Bronchial epithelial cell (primary cell): Measurements from ENCODE around the gene AZIN2. TPM values are rescaled to one million over a fixed set of nuclear protein-coding genes. Genes with fewer than 3 reads are reported as not detected.
"Not testable (repeated sequence)": the region's sequence is repeated elsewhere in the genome, so short reads cannot be mapped to it uniquely, and the experiment has no call there.

Source experiments
- DNase-seq: peaks from one replicate; pipeline ENCODE4 v3.0.0-alpha.2; 2010; ENCODE audit warnings: low read depth
- FAIRE-seq: peaks from 2 replicates; lab custom pipeline; 2011; peaks lifted over from hg19 to GRCh38; lab: Jason Lieb, UNC
- H3K27me3 ChIP-seq: 2 replicates; pipeline ENCODE4 v1.5.1; 2011; ENCODE audit warnings: low read length; ENCODE audit not compliant: control insufficient read depth, insufficient read depth
- H3K36me3 ChIP-seq: 2 replicates; pipeline ENCODE4 v1.5.1; 2011; ENCODE audit warnings: low read length; ENCODE audit not compliant: control insufficient read depth, insufficient read depth
- H3K4me3 ChIP-seq: 2 replicates; pipeline ENCODE4 v1.5.1; 2011; ENCODE audit warnings: mild to moderate bottlenecking, low read depth, low read length, control low read depth
- CTCF ChIP-seq: IDR thresholded peaks from 2 replicates; pipeline ENCODE4 v1.5.1; 2011; ENCODE audit warnings: mild to moderate bottlenecking, moderate library complexity, low read length, control low read depth, inconsistent platforms; ENCODE audit not compliant: insufficient read depth, severe bottlenecking
- total RNA-seq: library from RNA; depleted of rRNA; stranded (reverse); fragments of >200 nt; gene quantifications from 2 replicates; pipeline ENCODE4 v1.2.1, GENCODE V29; 2014

Gene AZIN2
- total RNA-seq, 1 donor from 2014 or later, result 1.3 TPM

GRCh38 chr1:33045814-33046213 lies 35.1 kb upstream of the AZIN2 start:
- FAIRE-seq (peak; percentile 58), DNase-seq (no peak)
- TF ChIP-seq CTCF, result no peak

DNA sequence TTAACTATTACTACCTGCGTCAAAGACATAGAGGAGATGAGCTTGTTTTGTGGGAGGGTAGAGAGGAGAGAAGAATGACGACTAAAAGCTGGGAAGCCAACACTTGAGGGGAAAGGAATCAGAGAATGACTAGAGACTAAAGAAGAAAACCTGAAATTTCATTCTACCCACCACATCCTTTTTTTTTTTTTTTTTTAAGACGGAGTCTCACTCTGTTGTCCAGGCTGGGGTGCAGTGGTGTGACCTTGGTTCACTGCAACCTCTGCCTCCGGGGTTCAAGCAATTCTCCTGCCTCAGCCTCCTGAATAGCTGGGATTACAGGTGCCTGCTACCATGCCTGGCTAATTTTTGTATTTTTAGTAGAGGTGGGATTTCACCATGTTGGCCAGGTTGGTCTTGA lies 34.7 kb upstream of the AZIN2 start:
- not testable (repeated sequence) for FAIRE-seq, H3K27me3 ChIP-seq, H3K4me3 ChIP-seq, H3K36me3 ChIP-seq, DNase-seq

More at GRCh38 chr1:33045814-33046213, 35.1 kb upstream of the AZIN2 start:
- no peaks in the 10 kb centered on the region for H3K36me3 ChIP-seq
- no peaks in the 10 kb centered on the region for H3K27me3 ChIP-seq
- H3K4me3 ChIP-seq, result no peak overlapping the region

GRCh38 chr1:33047290-33047689 lies 33.7 kb upstream of the AZIN2 start:
- no peaks in the 10 kb centered on the region for H3K36me3 ChIP-seq
- no peak for TF ChIP-seq CTCF
- H3K27me3 ChIP-seq, result no peaks in the 10 kb centered on the region
- H3K4me3 ChIP-seq, result no peak overlapping the region
- FAIRE-seq (no peak), DNase-seq (no peak)

GRCh38 chr1:33047839-33048305 lies 33.1 kb upstream of the AZIN2 start:
- Histone ChIP-seq H3K36me3 (no peaks in the 10 kb centered on the region), H3K4me3 (no peak overlapping the region), H3K27me3 (no peaks in the 10 kb centered on the region)
- FAIRE-seq, result no peak
- no peak for TF ChIP-seq CTCF
- DNase-seq, result peak; percentile 54

GRCh38 chr1:33048426-33048825 lies 32.5 kb upstream of the AZIN2 start:
- H3K27me3 ChIP-seq, result no peaks in the 10 kb centered on the region
- FAIRE-seq (no peak), DNase-seq (no peak)
- no peak overlapping the region for H3K4me3 ChIP-seq
- no peak for TF ChIP-seq CTCF
- H3K36me3 ChIP-seq, result no peaks in the 10 kb centered on the region

GRCh38 chr1:33049371-33049770 lies 31.6 kb upstream of the AZIN2 start:
- no peaks in the 10 kb centered on the region for H3K27me3 ChIP-seq
- H3K4me3 ChIP-seq, result no peak overlapping the region
- DNase-seq (no peak), FAIRE-seq (no peak)
- TF ChIP-seq CTCF, result no peak
- no peaks in the 10 kb centered on the region for H3K36me3 ChIP-seq
